HG03064 (cell line): ENCODE data around the gene ARFGAP1.

Experiments used
- ATAC-seq: cut with Tn5 transposase; IDR thresholded peaks from one replicate; pipeline ENCODE4 v1.9.1; 2021; ENCODE audit warnings: low read depth; ENCODE audit not compliant: unreplicated experiment

ARFGAP1 gene

GRCh38 chr20:63289311-63290135 is 16.9 kb downstream of the ARFGAP1 start:
- ATAC-seq: no peak

GRCh38 chr20:63290136-63290676 is 17.6 kb downstream of the ARFGAP1 start:
- no peak for ATAC-seq

GRCh38 chr20:63290677-63291472 is 18.3 kb downstream of the ARFGAP1 start:
- no peak for ATAC-seq

- ATAC-seq: no peak
Observed at GRCh38 chr20:63291811-63292210, 19.2 kb downstream of the ARFGAP1 start.

- no peak for ATAC-seq
Observed at GRCh38 chr20:63292292-63292701, 19.7 kb downstream of the ARFGAP1 start.

GRCh38 chr20:63292904-63293303 is 20.3 kb downstream of the ARFGAP1 start, which contains the start of gene COL20A1:
Gene COL20A1, plus strand, starts transcription at chr20:63293186. Its CDS starts 1,922 bp downstream, at chr20:63295108.
- ATAC-seq: no peak

GRCh38 chr20:63293456-63293855 is 20.8 kb downstream of the ARFGAP1 start:
- ATAC-seq: no peak

GRCh38 chr20:63293871-63294535 is 21.4 kb downstream of the ARFGAP1 start:
- no peak for ATAC-seq

- no peak for ATAC-seq
Observed at GRCh38 chr20:63294536-63294900, 21.9 kb downstream of the ARFGAP1 start.

- ATAC-seq: no peak
Observed at GRCh38 chr20:63295018-63295417, 22.4 kb downstream of the ARFGAP1 start.

GRCh38 chr20:63295422-63295821 is 22.8 kb downstream of the ARFGAP1 start:
- ATAC-seq: no peak

GRCh38 chr20:63295846-63296245 is 23.2 kb downstream of the ARFGAP1 start:
- no peak for ATAC-seq

GRCh38 chr20:63296531-63297299 is 24.1 kb downstream of the ARFGAP1 start:
- no peak for ATAC-seq

- no peak for ATAC-seq
Observed at GRCh38 chr20:63297371-63297781, 24.8 kb downstream of the ARFGAP1 start.

GRCh38 chr20:63297796-63298572 is 25.4 kb downstream of the ARFGAP1 start:
- no peak for ATAC-seq

- no peak for ATAC-seq
Observed at GRCh38 chr20:63298731-63299312, 26.2 kb downstream of the ARFGAP1 start.

GRCh38 chr20:63301671-63302070 is 29.1 kb downstream of the ARFGAP1 start:
- no peak for ATAC-seq

GRCh38 chr20:63303095-63303666 is 30.6 kb downstream of the ARFGAP1 start:
- no peak for ATAC-seq

- no peak for ATAC-seq
Observed at GRCh38 chr20:63305393-63305792, 32.8 kb downstream of the ARFGAP1 start.
